A549 (cell line): ENCODE data around the gene CCDC188. TPM values are rescaled to one million over a fixed set of nuclear protein-coding genes. Genes with fewer than 3 reads are reported as not detected.

ENCODE experiments used
- ATAC-seq, 2 experiments: fragments of 200-7000 bp in 1 of 2; fragments of >200 bp in 1 of 2; cut with Nextera tagmentation in 1 of 2; cut with Tn5 transposase in 1 of 2; 3 replicates each; pipeline versions ENCODE4 v1.8.0 to v1.9.1; 2018 to 2020; ENCODE audit warnings: mild to moderate bottlenecking in 1 of 2, moderate library complexity in 1 of 2
- CTCF ChIA-PET: fragments of 300-600 bp; sonication (Branson Sonifier 250); formaldehyde crosslinking; extraction: SDS; loops from one replicate; lab custom pipeline; 2021; ENCODE audit warnings: antibody characterized with exemption, inconsistent platforms; lab: Yijun Ruan, JAX
- POLR2A ChIA-PET: fragments of 350-600 bp; formaldehyde crosslinking; extraction: SDS; loops from one replicate; lab custom pipeline; 2021; ENCODE audit warnings: antibody characterized with exemption, inconsistent platforms; lab: Yijun Ruan, JAX
- DNase-seq, 2 experiments: peaks; one replicate each; pipeline versions ENCODE4 v3.0.0 to v3.0.0-alpha.2; 2011 to 2016; ENCODE audit warnings: low read depth in 1 of 2, low spot score in 1 of 2
- FAIRE-seq: peaks from 2 replicates; lab custom pipeline; 2011; peaks lifted over from hg19 to GRCh38; lab: Jason Lieb, UNC
- H3K27ac ChIP-seq, 2 experiments: fragments of >200 bp; sonication (Bioruptor Twin); formaldehyde crosslinking; 3 replicates each; pipeline ENCODE4 v1.5.1; 2016 to 2017
- H3K4me1 ChIP-seq: fragments of >200 bp; sonication (Bioruptor Twin); formaldehyde crosslinking; 3 replicates; pipeline ENCODE4 v1.6.1; 2016
- H3K4me2 ChIP-seq: fragments of >200 bp; sonication (Bioruptor Twin); formaldehyde crosslinking; 3 replicates; pipeline ENCODE4 v1.6.1; 2016
- H3K4me3 ChIP-seq: fragments of >200 bp; sonication (Bioruptor Twin); formaldehyde crosslinking; 3 replicates; pipeline ENCODE4 v1.5.1; 2016
- H3K9me3 ChIP-seq: fragments of >200 bp; sonication (Bioruptor Twin); formaldehyde crosslinking; 3 replicates; pipeline ENCODE4 v1.6.1; 2016
- CBX2 ChIP-seq: fragments of 200-600 bp; sonication (generic); IDR thresholded peaks from 2 replicates; pipeline ENCODE4 v1.6.1; 2016; ENCODE audit warnings: low read depth, mild to moderate bottlenecking, borderline replicate concordance
- CBX8 ChIP-seq: fragments of 200-600 bp; sonication (generic); IDR thresholded peaks from 2 replicates; pipeline ENCODE4 v1.6.1; 2016
- CEBPB ChIP-seq, 2 experiments: fragments of >200 bp in 1 of 2; sonication (Bioruptor Twin) in 1 of 2; formaldehyde crosslinking in 1 of 2; IDR thresholded peaks; 2 replicates each; pipeline ENCODE4 v1.6.1; 2012 to 2016
- EHMT2 ChIP-seq: fragments of 200-600 bp; sonication (generic); IDR thresholded peaks from 2 replicates; pipeline ENCODE4 v1.6.1; 2016; ENCODE audit warnings: antibody characterized with exemption, low read depth, mild to moderate bottlenecking, moderate library complexity
- FOSB ChIP-seq: fragments of 250-450 bp; sonication (Bioruptor Pico); IDR thresholded peaks from 2 replicates; pipeline ENCODE4 v1.5.0; 2020; ENCODE audit warnings: mild to moderate bottlenecking, moderate library complexity
- HOXB5 ChIP-seq: fragments of 250-450 bp; sonication (Bioruptor Pico); IDR thresholded peaks from 2 replicates; pipeline ENCODE4 v1.5.0; 2020; ENCODE audit warnings: mild to moderate bottlenecking, moderate library complexity
- JUNB ChIP-seq: fragments of >200 bp; sonication (Bioruptor Twin); formaldehyde crosslinking; IDR thresholded peaks from 2 replicates; pipeline ENCODE4 v1.6.1; 2016
- KDM5A ChIP-seq: fragments of 200-600 bp; sonication (generic); IDR thresholded peaks from 2 replicates; pipeline ENCODE4 v1.6.1; 2016; ENCODE audit warnings: antibody characterized with exemption, mild to moderate bottlenecking
- MAFK ChIP-seq: fragments of 450-650 bp; IDR thresholded peaks from 2 replicates; pipeline ENCODE4 v1.6.1; 2014; ENCODE audit not compliant: partially characterized antibody
- MAZ ChIP-seq: fragments of 150-350 bp; IDR thresholded peaks from 2 replicates; pipeline ENCODE4 v1.6.1; 2014; ENCODE audit warnings: antibody characterized with exemption, low read depth, low read length, borderline replicate concordance
- MYC ChIP-seq: IDR thresholded peaks from 2 replicates; pipeline ENCODE4 v1.6.1; 2012; ENCODE audit warnings: mild to moderate bottlenecking, inconsistent platforms, low read length, improper control_type of control experiment, borderline replicate concordance
- NR3C1 ChIP-seq: fragments of >200 bp; sonication (Bioruptor Twin); formaldehyde crosslinking; IDR thresholded peaks from 3 replicates; pipeline ENCODE4 v1.6.1; 2017
- PHF8 ChIP-seq: fragments of 200-600 bp; sonication (generic); IDR thresholded peaks from 2 replicates; pipeline ENCODE4 v1.6.1; 2016; ENCODE audit warnings: low read depth, mild to moderate bottlenecking, antibody characterized with exemption, moderate library complexity, borderline replicate concordance
- RFX5 ChIP-seq: fragments of 450-650 bp; IDR thresholded peaks from 2 replicates; pipeline ENCODE4 v1.7.1; 2014; ENCODE audit warnings: antibody characterized with exemption, mild to moderate bottlenecking, moderate library complexity
- SREBF2 ChIP-seq: fragments of 450-650 bp; IDR thresholded peaks from 2 replicates; pipeline ENCODE4 v1.6.1; 2014; ENCODE audit warnings: mild to moderate bottlenecking, moderate library complexity
- TP53 ChIP-seq: fragments of 250-450 bp; sonication (Bioruptor Pico); IDR thresholded peaks from 2 replicates; pipeline ENCODE4 v1.5.0; 2021; ENCODE audit warnings: mild to moderate bottlenecking, moderate library complexity
- WGBS: methylation state at CpG from one replicate; pipeline ENCODE4 v1.1.6; 2017; ENCODE audit errors: missing lambda C conversion rate; 5-methylcytosine and 5-hydroxymethylcytosine counted together
- polyA plus RNA-seq, 4 experiments: library from polyadenylated mRNA; depleted of rRNA in 3 of 4; stranded (reverse); fragments of >200 nt; fragmentation: RNase III in 1 of 4; extraction: RNeasy Plus Mini Kit Qiagen cat#74134 plus additional on column Dnase treatment in 1 of 4; gene quantifications; 2 replicates in 3 of 4; 3 replicates in 1 of 4; pipeline ENCODE4 v1.2.3, GENCODE V29; 2011 to 2017
- TF ChIP-seq, protein P1 (sequence below): fragments of 450-650 bp; IDR thresholded peaks from 2 replicates; pipeline ENCODE4 v1.6.1; 2014; ENCODE audit warnings: antibody characterized with exemption
- TF ChIP-seq, protein P2 (sequence below): fragments of >200 bp; sonication (Bioruptor Twin); formaldehyde crosslinking; IDR thresholded peaks from 2 replicates; pipeline ENCODE4 v1.6.1; 2016
- TF ChIP-seq, protein P3 (sequence below): fragments of 200-600 bp; sonication (generic); IDR thresholded peaks from 2 replicates; pipeline ENCODE4 v1.6.1; 2016; ENCODE audit warnings: antibody characterized with exemption, mild to moderate bottlenecking, moderate library complexity
- TF ChIP-seq, protein P4 (sequence below): IDR thresholded peaks from 2 replicates; pipeline ENCODE4 v1.6.1; 2012

CCDC188 gene
- polyA plus RNA-seq, 2 of the 4 experiments (the other 2 are of a cell fraction): not detected

DNA sequence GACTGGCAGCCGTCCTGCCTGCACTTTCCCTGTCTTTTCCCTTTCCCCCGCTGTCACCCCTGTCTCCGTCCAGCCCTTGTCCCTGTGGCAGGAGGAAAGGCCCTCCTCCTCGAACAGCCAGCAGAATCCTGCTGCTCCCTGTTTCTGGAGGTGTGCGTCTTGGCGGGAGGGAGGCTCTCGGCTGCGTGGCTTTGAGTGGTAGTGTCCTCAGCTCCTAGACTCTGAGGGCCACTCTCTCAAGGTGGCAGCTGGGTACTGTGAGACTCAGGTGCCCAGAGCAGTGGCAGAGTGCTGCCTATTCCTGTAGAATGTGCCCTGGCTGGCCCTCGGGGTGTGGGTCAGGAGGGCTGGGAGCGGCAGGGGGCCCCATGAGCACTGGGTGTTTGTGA is 44.0 kb downstream of the CCDC188 start (continued):
- TF ChIP-seq, protein P1, sequence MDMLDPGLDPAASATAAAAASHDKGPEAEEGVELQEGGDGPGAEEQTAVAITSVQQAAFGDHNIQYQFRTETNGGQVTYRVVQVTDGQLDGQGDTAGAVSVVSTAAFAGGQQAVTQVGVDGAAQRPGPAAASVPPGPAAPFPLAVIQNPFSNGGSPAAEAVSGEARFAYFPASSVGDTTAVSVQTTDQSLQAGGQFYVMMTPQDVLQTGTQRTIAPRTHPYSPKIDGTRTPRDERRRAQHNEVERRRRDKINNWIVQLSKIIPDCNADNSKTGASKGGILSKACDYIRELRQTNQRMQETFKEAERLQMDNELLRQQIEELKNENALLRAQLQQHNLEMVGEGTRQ: no peak
- TF ChIP-seq KDM5A: no peak
- TF ChIP-seq SREBF2: no peak
- TF ChIP-seq RFX5: no peak
- no peak for TF ChIP-seq PHF8
- TF ChIP-seq, protein P2, sequence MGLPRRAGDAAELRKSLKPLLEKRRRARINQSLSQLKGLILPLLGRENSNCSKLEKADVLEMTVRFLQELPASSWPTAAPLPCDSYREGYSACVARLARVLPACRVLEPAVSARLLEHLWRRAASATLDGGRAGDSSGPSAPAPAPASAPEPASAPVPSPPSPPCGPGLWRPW: no peak
- no peak for TF ChIP-seq MAZ

DNA sequence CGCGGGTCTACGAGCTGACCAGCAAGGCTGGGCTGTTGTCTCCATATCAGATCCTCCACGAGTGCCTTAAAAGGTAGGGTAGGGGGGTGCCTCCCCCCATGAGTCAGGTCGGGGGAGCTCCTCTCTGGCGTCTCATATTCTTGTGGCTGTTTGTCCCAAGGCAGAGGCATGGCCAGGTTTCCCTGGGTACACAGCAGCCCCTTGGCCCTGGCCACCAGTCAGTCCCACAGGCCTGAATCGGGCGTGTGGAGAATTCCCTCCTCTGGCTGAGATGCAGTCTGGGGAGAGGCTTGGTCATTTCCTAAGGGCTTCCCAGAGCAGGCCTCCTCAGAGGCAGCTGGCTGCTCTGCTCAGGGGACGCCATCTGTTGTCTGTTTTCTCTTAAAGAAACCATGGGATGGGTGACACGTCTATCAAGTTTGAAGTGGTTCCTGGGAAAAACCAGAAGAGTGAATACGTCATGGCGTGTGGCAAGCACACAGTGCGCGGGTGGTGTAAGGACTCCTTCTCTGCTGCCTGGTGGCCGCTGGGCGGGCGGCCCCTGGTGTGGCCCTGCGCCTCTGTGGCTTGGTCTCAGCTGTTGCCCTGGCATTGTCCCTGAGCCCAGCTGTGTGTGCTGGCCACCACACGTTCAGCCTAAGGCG is 44.5 kb downstream of the CCDC188 start:
- CTCF ChIA-PET: interaction anchor here (1.3 kb wide), 1 partner anchor 136 kb away, joined by 3 read pairs; no protein-coding TSS in a partner anchor
- POLR2A ChIA-PET: no interaction called here
- no peak overlapping the region for H3K27ac ChIP-seq
- no peak overlapping the region for H3K4me3 ChIP-seq
- FAIRE-seq: no peak
- WGBS: 95% methylated on average over 16 of the region's 20 CpGs
- TF ChIP-seq, protein P2: no peak
- TF ChIP-seq EHMT2: no peak
- no peak for TF ChIP-seq MAFK
- TF ChIP-seq RFX5: no peak
- no peak for TF ChIP-seq TP53 (CRISPR knock-in tag)
- TF ChIP-seq, protein P3, sequence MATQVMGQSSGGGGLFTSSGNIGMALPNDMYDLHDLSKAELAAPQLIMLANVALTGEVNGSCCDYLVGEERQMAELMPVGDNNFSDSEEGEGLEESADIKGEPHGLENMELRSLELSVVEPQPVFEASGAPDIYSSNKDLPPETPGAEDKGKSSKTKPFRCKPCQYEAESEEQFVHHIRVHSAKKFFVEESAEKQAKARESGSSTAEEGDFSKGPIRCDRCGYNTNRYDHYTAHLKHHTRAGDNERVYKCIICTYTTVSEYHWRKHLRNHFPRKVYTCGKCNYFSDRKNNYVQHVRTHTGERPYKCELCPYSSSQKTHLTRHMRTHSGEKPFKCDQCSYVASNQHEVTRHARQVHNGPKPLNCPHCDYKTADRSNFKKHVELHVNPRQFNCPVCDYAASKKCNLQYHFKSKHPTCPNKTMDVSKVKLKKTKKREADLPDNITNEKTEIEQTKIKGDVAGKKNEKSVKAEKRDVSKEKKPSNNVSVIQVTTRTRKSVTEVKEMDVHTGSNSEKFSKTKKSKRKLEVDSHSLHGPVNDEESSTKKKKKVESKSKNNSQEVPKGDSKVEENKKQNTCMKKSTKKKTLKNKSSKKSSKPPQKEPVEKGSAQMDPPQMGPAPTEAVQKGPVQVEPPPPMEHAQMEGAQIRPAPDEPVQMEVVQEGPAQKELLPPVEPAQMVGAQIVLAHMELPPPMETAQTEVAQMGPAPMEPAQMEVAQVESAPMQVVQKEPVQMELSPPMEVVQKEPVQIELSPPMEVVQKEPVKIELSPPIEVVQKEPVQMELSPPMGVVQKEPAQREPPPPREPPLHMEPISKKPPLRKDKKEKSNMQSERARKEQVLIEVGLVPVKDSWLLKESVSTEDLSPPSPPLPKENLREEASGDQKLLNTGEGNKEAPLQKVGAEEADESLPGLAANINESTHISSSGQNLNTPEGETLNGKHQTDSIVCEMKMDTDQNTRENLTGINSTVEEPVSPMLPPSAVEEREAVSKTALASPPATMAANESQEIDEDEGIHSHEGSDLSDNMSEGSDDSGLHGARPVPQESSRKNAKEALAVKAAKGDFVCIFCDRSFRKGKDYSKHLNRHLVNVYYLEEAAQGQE: no peak
- TF ChIP-seq HOXB5 (CRISPR knock-in tag): no peak
- TF ChIP-seq CBX8: no peak
- no peak for TF ChIP-seq SREBF2
- no peak for TF ChIP-seq MYC
- no peak for TF ChIP-seq FOSB
- TF ChIP-seq, protein P4, sequence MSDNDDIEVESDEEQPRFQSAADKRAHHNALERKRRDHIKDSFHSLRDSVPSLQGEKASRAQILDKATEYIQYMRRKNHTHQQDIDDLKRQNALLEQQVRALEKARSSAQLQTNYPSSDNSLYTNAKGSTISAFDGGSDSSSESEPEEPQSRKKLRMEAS: no peak
- no peak for TF ChIP-seq CEBPB (IDR thresholded peaks at IDR 0.05)
- no peak for TF ChIP-seq JUNB
- TF ChIP-seq CBX2: no peak
- TF ChIP-seq NR3C1: no peak
- no peak for DNase-seq
- ATAC-seq: no peak
- H3K4me1 ChIP-seq: no peaks in the 10 kb centered on the region
- no peak overlapping the region for H3K4me2 ChIP-seq
- H3K9me3 ChIP-seq: no peaks in the 10 kb centered on the region
